Neural progenitor cell (in vitro differentiated cells): Measurements from ENCODE around the gene CCSER1.

ENCODE experiments used
- EZH2phosphoT487 ChIP-seq: fragments of 200-600 bp; sonication (generic); IDR thresholded peaks from 2 replicates; pipeline ENCODE4 v1.6.1; 2017; ENCODE audit warnings: antibody characterized with exemption
- TF ChIP-seq, protein P1 (sequence below): fragments of 200-600 bp; sonication (generic); IDR thresholded peaks from 2 replicates; pipeline ENCODE4 v1.5.1; 2017; ENCODE audit warnings: antibody characterized with exemption, mild to moderate bottlenecking

DNA sequence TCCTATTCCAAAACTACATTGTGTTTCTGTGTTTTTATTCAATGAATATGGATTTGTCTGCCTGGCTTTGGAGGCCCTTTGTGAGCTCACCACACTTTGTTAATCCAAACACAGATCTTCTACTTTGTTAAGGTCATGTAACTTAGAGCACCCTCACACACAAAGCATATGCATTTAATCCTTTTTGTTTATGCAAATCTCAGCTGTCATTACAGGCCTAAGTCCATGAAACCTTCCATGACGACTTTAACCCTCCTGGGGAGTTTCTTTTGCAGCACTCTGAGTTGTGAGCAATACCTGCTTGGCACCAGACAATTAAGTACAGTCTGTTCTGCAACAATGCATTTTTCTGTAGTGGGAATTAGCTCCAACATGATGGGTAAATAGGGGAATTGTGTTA is 14.9 kb downstream of the CCSER1 start:
- no peak for TF ChIP-seq EZH2phosphoT487
- TF ChIP-seq, protein P1, sequence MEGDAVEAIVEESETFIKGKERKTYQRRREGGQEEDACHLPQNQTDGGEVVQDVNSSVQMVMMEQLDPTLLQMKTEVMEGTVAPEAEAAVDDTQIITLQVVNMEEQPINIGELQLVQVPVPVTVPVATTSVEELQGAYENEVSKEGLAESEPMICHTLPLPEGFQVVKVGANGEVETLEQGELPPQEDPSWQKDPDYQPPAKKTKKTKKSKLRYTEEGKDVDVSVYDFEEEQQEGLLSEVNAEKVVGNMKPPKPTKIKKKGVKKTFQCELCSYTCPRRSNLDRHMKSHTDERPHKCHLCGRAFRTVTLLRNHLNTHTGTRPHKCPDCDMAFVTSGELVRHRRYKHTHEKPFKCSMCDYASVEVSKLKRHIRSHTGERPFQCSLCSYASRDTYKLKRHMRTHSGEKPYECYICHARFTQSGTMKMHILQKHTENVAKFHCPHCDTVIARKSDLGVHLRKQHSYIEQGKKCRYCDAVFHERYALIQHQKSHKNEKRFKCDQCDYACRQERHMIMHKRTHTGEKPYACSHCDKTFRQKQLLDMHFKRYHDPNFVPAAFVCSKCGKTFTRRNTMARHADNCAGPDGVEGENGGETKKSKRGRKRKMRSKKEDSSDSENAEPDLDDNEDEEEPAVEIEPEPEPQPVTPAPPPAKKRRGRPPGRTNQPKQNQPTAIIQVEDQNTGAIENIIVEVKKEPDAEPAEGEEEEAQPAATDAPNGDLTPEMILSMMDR = no peak
